Nephron progenitor cell (in vitro differentiated cells): Measurements from ENCODE around the gene ITGAV.

Experiments used
- DNase-seq: peaks from one replicate; pipeline ENCODE4 v3.0.0; 2021
- H3K27ac Mint-ChIP-seq: 2 replicates; pipeline ENCODE4 v1.8.0; 2021; ENCODE audit warnings: mild to moderate bottlenecking, moderate library complexity, mixed read lengths
- H3K27me3 Mint-ChIP-seq: 2 replicates; pipeline ENCODE4 v1.8.0; 2021; ENCODE audit warnings: mild to moderate bottlenecking, low read depth, mixed read lengths; ENCODE audit not compliant: poor library complexity
- H3K36me3 Mint-ChIP-seq: 2 replicates; pipeline ENCODE4 v1.8.0; 2021; ENCODE audit warnings: low read depth, mixed read lengths
- H3K4me1 Mint-ChIP-seq: 2 replicates; pipeline ENCODE4 v1.8.0; 2021; ENCODE audit warnings: mixed read lengths
- H3K4me3 Mint-ChIP-seq: 2 replicates; pipeline ENCODE4 v1.8.0; 2021; ENCODE audit warnings: mild to moderate bottlenecking, moderate library complexity, mixed read lengths
- H3K9me3 Mint-ChIP-seq: 2 replicates; pipeline ENCODE4 v1.8.0; 2021; ENCODE audit warnings: mild to moderate bottlenecking, moderate library complexity, mixed read lengths
- CTCF ChIP-seq: fragments of 200-600 bp; sonication (generic); IDR thresholded peaks from 2 replicates; pipeline ENCODE4 v1.5.0; 2021; ENCODE audit warnings: antibody characterized with exemption

The ITGAV gene

DNA sequence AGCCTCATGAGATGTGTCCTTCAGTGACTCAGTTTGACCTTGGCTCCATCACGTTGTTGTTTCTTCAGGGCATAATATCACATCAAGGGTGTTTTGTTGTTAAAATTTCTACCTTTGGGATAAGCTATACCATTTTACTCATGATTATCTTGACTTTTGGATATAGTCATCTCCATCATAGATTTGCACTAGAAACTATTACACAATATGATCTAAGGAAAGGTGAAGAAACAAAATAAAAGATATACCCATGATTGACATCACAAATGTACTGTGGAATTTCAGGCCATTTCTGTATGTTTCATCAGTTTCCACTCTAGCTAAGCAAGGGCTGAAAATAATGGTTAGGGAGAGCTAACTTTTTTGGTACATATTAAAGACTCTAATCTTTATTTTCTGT is 79.3 kb downstream of the ITGAV start:
- DNase-seq = no peak
- Mint-ChIP-seq H3K27me3 (no peaks in the 10 kb centered on the region), H3K36me3 (peaks cover 85% of the 10 kb centered on the region), H3K9me3 (peaks cover 20% of the 10 kb centered on the region), H3K4me3 (no peak overlapping the region), H3K27ac (no peak overlapping the region), H3K4me1 (no peaks in the 10 kb centered on the region)
- no peak for TF ChIP-seq CTCF

- H3K27me3 Mint-ChIP-seq = no peaks in the 10 kb centered on the region
- no peak overlapping the region for H3K4me3 Mint-ChIP-seq
- peaks cover 85% of the 10 kb centered on the region for H3K36me3 Mint-ChIP-seq
- TF ChIP-seq CTCF = no peak
- H3K27ac Mint-ChIP-seq = no peak overlapping the region
- no peaks in the 10 kb centered on the region for H3K4me1 Mint-ChIP-seq
- H3K9me3 Mint-ChIP-seq = peaks cover 20% of the 10 kb centered on the region
- DNase-seq = no peak
Observed at GRCh38 chr2:186670831-186671230, 81.0 kb downstream of the ITGAV start.

DNA sequence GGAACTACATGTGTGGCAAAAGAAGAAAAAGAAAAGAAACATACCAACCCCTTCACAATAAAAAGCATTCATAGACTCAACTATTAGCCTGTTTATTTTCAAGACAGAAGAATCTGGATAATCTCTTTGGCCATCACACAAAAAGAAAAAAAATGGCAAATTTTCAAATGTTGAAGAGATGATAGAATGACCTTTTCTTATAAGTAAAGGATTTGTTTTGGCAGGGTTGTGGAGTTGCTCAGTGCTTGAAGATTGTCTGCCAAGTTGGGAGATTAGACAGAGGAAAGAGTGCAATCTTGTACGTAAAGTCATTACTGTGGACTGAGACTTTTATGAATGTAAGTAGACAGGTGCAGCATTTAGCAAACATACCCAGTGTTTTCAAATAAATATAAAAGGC is 85.5 kb downstream of the ITGAV start:
- Mint-ChIP-seq H3K36me3 (peaks cover 60% of the 10 kb centered on the region), H3K4me1 (no peaks in the 10 kb centered on the region), H3K27me3 (no peaks in the 10 kb centered on the region), H3K27ac (no peak overlapping the region), H3K4me3 (no peak overlapping the region), H3K9me3 (peaks cover 20% of the 10 kb centered on the region)
- DNase-seq = no peak
- no peak for TF ChIP-seq CTCF

GRCh38 chr2:186683341-186683740 is 93.5 kb downstream of the ITGAV start:
- H3K36me3 Mint-ChIP-seq = peaks cover 10% of the 10 kb centered on the region
- no peak for TF ChIP-seq CTCF
- no peak overlapping the region for H3K4me3 Mint-ChIP-seq
- peak overlapping the region; percentile 7 for H3K27ac Mint-ChIP-seq
- no peaks in the 10 kb centered on the region for H3K27me3 Mint-ChIP-seq
- no peaks in the 10 kb centered on the region for H3K4me1 Mint-ChIP-seq
- DNase-seq = no peak
- H3K9me3 Mint-ChIP-seq = peaks cover 11% of the 10 kb centered on the region

GRCh38 chr2:186687807-186688211 is 98.0 kb downstream of the ITGAV start:
- no peak overlapping the region for H3K27ac Mint-ChIP-seq
- no peak for TF ChIP-seq CTCF
- no peak overlapping the region for H3K4me3 Mint-ChIP-seq
- peaks cover 4% of the 10 kb centered on the region for H3K36me3 Mint-ChIP-seq
- no peaks in the 10 kb centered on the region for H3K4me1 Mint-ChIP-seq
- H3K27me3 Mint-ChIP-seq = no peaks in the 10 kb centered on the region
- peaks cover 11% of the 10 kb centered on the region for H3K9me3 Mint-ChIP-seq
- no peak for DNase-seq

DNA sequence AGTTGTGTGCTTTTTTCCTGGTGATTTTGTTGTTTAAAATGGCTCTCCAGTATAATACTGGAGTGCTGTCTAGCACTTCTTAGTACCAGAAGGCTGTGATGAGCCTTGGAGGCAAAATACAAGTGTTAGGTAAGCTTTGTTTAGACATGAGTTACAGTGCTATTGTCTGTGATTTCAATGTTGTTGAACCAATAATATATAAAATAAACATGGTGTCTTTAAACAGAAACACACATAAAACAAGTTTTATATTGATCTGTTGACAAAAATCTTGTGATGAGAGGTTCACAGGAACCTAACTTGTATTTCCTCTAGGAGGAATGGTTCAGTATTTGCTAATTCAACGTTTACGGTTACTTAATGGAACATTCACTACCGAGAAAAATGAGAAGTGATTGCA is 99.0 kb downstream of the ITGAV start:
- Mint-ChIP-seq H3K9me3 (peaks cover 11% of the 10 kb centered on the region), H3K27ac (no peak overlapping the region), H3K36me3 (peaks cover 4% of the 10 kb centered on the region), H3K4me1 (no peaks in the 10 kb centered on the region), H3K4me3 (no peak overlapping the region), H3K27me3 (no peaks in the 10 kb centered on the region)
- no peak for TF ChIP-seq CTCF
- no peak for DNase-seq
